UCSD-AML1 (cell line): Measurements from ENCODE around the gene KLF13.

ENCODE experiments used
- DNase-seq: peaks from one replicate; lab custom pipeline; 2025; ENCODE audit not compliant: unreplicated experiment; lab: John Stamatoyannopoulos, UW

KLF13 gene

GRCh38 chr15:31397851-31398661 lies 71.4 kb downstream of the KLF13 start:
- no peak for DNase-seq

GRCh38 chr15:31398677-31399301 lies 72.2 kb downstream of the KLF13 start:
- DNase-seq, result no peak

DNA sequence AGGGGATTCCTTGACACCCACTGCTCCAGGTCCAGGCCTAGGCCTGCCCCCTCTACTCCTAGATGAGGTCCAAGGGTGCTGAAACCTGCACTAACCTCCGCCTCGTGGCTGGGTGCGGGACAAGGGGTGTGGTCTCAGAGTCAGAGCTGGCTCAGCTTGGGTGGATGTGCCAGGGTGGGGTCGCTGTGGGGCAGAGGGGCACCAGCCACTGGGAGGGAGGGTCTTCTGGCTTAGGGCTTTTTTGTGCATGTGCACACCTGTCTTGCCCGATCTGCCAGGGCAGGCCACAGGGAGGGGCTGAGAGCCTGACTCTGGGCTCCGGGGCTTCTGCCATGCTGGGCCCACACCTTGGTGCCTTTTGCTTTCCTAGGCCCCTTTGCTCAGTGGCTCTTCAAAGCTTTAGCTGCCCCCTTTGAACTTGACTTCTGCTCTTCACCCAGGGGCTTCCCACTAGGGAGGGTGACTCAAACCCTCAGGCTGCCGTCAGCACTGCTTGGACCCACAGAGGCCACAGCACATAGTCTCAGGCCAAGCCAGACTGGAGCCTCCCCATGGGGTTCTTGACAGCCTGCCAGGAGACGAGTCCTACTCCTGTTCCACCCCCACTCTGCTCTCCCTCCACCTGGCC lies 73.0 kb downstream of the KLF13 start:
- DNase-seq, result no peak

DNA sequence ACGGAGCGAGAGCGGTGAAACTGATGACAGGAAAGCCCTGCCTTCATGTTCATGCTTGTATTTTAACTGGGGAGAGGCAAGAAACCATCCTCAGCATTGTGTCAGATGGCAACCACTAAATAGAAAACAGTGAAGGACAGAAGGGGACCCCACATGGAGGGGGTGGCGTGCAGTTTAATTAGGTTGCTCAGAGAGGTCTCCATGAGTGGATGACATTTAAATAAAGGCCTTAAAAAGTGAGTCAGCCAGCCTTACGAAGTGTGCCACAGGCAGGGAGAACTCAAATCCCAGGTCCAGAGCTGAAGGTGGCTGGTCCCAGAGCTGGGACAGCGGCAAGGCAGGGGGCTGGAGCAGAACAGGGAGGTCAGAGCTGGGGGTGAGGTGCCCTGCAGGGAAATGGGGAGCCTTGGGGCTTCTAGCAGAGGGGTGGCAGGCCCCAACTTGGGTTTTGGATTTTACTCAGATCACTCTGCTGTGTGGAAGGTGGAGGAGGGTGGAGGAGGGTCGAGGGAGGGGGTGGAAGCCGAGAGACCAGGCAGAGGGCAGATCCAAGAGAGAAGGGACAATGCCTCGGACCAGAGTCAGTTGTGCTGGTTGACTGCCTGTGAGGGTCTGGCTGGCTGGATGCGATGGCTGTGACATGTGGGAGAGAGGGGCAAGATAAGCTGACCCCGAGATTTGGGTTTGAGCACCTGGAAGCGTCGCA lies 73.7 kb downstream of the KLF13 start:
- no peak for DNase-seq

DNA sequence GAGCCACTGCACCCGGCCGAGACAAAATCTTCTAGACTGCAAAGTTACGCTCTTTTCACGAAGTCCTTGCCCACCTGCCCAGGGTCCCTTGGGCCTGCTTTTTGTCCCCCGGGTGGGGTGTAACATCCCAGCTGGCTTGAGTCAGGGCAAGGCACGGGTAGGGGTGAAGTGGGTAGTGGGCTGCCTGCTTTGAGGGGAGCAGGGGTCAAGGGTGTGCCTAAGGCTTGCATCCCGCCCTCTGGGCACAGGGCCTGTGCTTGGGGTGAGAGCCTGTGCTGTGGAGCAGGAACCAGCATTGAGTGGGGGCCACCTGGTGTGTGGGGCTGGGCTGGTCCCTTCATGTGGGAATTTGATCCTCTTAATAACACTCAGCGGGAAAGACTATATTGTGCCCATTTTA lies 74.6 kb downstream of the KLF13 start:
- DNase-seq, result no peak

GRCh38 chr15:31402003-31402402 lies 75.4 kb downstream of the KLF13 start:
- DNase-seq, result no peak

- DNase-seq, result no peak
Measured at GRCh38 chr15:31402511-31403056, 75.9 kb downstream of the KLF13 start.

- DNase-seq, result no peak
Measured at GRCh38 chr15:31403096-31403495, 76.5 kb downstream of the KLF13 start.

DNA sequence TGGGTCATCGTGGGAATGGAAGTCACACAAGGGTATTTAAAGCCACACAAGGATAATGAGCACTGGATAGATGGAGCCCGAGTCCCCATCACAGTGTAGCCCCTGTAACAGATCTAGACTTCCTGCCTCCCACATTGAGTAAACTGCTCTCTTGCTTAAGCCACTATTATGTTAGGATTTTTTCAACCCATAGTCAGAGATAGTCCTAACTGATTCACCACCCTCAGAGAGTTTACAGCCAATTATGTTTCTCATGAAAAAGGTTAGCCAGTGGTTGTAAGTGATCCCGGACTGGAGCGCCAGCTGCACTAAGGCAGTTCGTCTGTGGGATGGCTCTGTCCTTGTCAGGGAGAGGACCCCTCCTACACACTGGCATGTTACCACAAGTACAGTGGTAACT lies 77.0 kb downstream of the KLF13 start:
- no peak for DNase-seq

DNA sequence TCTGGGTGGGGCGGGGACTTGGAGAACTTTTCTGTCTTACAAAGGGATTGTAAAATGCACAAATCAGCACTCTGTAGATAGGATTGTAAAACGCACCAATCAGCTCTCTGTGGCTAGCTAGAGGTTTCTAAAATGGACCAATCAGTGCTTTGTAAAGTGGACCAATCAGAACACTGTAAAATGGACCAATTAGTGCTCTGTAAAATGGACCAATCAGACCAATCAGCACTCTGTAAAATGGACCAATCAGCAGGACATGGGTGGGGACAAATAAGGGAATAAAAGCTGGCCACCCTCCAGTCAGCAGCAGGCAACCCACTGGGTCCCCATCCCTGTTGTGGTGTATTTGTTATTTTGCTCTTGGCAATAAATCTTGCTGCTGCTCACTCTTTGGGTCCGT lies 77.7 kb downstream of the KLF13 start:
- DNase-seq, result no peak

DNA sequence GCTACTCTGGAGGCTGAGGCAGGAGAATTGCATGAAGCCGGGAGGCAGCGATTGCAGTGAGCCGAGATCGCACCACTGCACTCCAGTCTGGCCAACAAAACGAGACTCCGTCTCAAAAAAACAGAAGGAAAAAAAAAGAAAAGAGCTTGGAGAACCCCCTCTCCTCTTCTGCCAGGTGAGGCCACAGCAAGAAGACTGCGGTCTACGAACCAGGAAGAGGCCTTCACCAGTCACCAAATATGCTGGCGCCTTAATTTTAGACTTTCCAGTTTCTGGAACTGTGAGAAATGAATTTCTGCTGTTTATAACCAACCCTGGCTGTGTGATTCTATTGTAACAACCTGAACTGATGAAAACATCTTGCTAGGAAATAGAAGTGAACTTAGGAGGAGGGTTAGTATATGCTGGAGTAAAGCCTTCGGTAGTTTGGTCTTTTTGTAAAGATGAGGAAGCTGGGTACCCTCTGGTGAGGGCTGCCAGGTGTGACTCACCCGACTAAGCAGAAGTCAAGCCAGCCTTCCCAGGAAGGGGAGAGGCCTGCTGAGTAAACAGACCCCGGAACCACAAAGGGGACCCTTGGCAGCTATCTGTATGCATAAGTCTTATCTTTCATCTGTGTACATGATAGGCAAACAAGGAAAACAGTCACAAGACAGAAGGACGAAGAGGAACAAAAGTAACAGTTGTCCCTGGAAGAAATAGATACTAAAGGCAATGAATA lies 78.7 kb downstream of the KLF13 start:
- DNase-seq, result peak; percentile 64

GRCh38 chr15:31407376-31407775 lies 80.7 kb downstream of the KLF13 start:
- DNase-seq, result no peak

DNA sequence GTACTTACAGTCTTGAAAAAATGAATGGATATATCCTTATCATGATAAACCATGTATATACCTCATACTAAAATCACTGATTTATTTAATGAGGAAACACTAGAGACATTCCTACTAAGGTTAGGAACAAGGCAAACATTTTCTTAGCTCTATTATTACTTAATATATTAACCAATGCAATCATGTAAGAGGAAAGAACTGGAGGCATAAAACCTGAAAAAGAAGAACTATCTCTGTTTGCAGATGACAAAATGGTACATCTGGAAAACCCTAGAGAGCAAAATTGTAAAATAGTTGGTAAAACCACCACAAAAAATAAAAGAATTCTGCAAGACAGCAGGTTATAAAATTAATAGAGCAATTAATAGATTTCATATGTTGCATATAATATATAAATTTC lies 81.2 kb downstream of the KLF13 start:
- no peak for DNase-seq

DNA sequence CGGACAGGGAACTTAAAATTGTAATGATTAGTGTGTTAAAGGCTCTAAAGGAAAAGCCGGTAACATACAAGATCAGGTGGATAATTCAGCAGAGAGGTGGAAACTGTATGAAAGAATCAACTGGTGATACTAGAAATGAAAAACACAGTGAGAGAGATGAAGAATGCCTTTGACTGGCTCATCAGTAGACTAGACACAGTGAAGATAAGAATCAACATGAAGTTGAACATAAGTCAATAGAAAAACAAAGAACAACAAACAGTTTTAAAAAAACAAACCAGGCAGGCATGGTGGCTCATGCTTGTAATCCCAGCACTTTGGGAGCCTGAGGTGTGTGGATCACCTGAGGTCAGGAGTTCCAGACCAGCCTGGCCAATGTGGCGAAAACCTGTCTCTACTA lies 82.1 kb downstream of the KLF13 start:
- DNase-seq, result no peak

- no peak for DNase-seq
Measured at GRCh38 chr15:31409171-31409570, 82.5 kb downstream of the KLF13 start.

- no peak for DNase-seq
Measured at GRCh38 chr15:31412824-31413223, 86.2 kb downstream of the KLF13 start.

GRCh38 chr15:31415201-31415600 lies 88.6 kb downstream of the KLF13 start:
- DNase-seq, result no peak

DNA sequence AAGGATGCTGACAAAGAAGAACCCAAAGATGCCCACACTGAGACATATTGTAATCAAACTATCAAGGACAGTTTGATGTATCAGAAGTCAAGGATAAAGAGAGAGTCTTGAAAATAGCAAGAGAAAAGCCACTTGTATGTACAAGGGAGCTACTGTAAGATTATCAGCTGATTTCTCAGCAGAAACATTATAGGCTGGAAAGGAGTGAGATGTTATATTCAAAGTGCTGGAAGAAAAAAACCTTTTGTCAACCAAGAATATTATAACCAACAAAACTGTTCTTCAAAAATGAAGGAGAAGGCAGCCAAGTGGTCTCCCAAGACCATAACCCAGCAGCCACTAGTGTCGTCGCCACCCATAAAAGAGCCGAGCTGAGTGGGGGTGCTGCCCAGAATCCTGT lies 93.2 kb downstream of the KLF13 start:
- no peak for DNase-seq

DNA sequence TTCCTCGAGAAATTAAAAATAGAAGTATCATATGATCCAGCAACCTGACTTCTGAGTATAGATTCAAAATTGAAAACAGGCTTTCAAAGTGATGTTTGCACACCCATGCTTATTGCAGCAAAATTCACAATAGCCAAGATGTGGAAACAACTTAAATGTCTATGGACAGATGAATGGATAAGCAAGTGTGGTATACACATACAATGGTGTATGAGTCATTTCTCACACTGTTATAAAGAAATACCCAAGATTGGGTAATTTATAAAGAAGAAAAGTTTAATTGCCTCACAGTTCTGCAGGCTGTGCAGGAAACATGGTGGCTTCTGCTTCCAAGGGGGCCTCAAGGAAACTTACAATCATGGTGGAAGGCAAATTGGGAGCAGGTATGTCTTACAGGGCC lies 100.8 kb downstream of the KLF13 start:
- no peak for DNase-seq
